Progenitor cell of endocrine pancreas (in vitro differentiated cells): Measurements from ENCODE around the gene ZNF580. TPM values are rescaled to one million over a fixed set of nuclear protein-coding genes. Genes with fewer than 3 reads are reported as not detected.

ENCODE experiments used
- DNase-seq: peaks from one replicate; pipeline ENCODE4 v3.0.0; 2021; ENCODE audit warnings: low spot score; ENCODE audit not compliant: unreplicated experiment
- H3K27ac Mint-ChIP-seq: 2 replicates; pipeline ENCODE4 v1.8.0; 2021; ENCODE audit warnings: mild to moderate bottlenecking, moderate library complexity, mixed read lengths
- H3K27me3 Mint-ChIP-seq: 2 replicates; pipeline ENCODE4 v1.8.0; 2021; ENCODE audit warnings: mixed read lengths
- H3K36me3 Mint-ChIP-seq: 2 replicates; pipeline ENCODE4 v1.8.0; 2022; ENCODE audit warnings: mixed read lengths; ENCODE audit not compliant: insufficient read depth
- H3K4me1 Mint-ChIP-seq: 2 replicates; pipeline ENCODE4 v1.8.0; 2021; ENCODE audit warnings: low read depth, mixed read lengths
- H3K4me3 Mint-ChIP-seq: 2 replicates; pipeline ENCODE4 v1.8.0; 2021; ENCODE audit warnings: low read depth, mild to moderate bottlenecking, moderate library complexity, mixed read lengths
- H3K9me3 Mint-ChIP-seq: 2 replicates; pipeline ENCODE4 v1.8.0; 2021; ENCODE audit warnings: low read depth, mixed read lengths
- total RNA-seq: library from RNA; stranded (reverse); gene quantifications from 2 replicates; pipeline ENCODE4 v1.2.1, GENCODE V29; 2021
- TF ChIP-seq, protein P1 (sequence below): fragments of 200-600 bp; sonication (generic); IDR thresholded peaks from one replicate; pipeline ENCODE4 v1.5.0; 2021; ENCODE audit warnings: antibody characterized with exemption, mild to moderate bottlenecking; ENCODE audit not compliant: unreplicated experiment

Gene ZNF580
- total RNA-seq, 1 donor from 2014 or later: 45.9 TPM

DNA sequence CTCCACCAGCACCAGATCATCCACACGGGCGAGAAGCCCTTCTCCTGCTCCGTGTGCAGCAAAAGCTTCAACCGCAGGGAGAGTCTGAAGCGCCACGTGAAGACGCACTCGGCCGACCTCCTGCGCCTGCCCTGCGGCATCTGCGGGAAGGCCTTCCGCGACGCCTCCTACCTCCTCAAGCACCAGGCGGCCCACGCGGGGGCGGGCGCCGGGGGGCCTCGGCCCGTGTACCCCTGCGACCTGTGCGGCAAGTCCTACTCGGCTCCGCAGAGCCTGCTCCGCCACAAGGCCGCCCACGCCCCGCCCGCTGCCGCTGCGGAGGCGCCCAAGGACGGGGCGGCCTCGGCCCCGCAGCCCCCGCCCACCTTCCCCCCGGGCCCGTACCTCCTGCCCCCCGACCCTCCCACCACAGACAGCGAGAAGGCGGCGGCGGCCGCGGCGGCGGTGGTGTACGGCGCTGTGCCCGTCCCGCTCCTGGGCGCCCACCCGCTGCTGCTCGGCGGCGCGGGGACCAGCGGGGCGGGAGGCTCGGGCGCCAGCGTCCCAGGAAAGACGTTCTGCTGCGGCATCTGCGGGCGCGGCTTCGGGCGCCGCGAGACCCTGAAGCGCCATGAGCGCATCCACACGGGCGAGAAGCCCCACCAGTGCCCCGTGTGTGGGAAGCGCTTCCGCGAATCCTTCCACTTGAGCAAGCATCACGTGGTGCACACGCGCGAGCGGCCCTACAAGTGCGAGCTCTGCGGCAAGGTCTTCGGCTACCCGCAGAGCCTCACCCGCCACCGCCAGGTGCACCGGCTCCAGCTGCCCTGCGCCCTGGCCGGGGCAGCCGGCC, 25.9 kb upstream of the ZNF580 start:
- TF ChIP-seq, protein P1, sequence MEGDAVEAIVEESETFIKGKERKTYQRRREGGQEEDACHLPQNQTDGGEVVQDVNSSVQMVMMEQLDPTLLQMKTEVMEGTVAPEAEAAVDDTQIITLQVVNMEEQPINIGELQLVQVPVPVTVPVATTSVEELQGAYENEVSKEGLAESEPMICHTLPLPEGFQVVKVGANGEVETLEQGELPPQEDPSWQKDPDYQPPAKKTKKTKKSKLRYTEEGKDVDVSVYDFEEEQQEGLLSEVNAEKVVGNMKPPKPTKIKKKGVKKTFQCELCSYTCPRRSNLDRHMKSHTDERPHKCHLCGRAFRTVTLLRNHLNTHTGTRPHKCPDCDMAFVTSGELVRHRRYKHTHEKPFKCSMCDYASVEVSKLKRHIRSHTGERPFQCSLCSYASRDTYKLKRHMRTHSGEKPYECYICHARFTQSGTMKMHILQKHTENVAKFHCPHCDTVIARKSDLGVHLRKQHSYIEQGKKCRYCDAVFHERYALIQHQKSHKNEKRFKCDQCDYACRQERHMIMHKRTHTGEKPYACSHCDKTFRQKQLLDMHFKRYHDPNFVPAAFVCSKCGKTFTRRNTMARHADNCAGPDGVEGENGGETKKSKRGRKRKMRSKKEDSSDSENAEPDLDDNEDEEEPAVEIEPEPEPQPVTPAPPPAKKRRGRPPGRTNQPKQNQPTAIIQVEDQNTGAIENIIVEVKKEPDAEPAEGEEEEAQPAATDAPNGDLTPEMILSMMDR: no peak
- Mint-ChIP-seq H3K4me1 (no peaks in the 10 kb centered on the region), H3K4me3 (no peak overlapping the region), H3K9me3 (no peaks in the 10 kb centered on the region), H3K27ac (no peak overlapping the region), H3K36me3 (peaks cover 18% of the 10 kb centered on the region), H3K27me3 (no peaks in the 10 kb centered on the region)
- no peak for DNase-seq

- Mint-ChIP-seq H3K4me1 (no peaks in the 10 kb centered on the region), H3K36me3 (peaks cover 15% of the 10 kb centered on the region), H3K27me3 (no peaks in the 10 kb centered on the region), H3K4me3 (no peak overlapping the region), H3K27ac (no peak overlapping the region), H3K9me3 (no peaks in the 10 kb centered on the region)
- no peak for DNase-seq
- TF ChIP-seq, protein P1: no peak
These were observed 25.0 kb upstream of the ZNF580 start for GRCh38 chr19:55615543-55616394.

DNA sequence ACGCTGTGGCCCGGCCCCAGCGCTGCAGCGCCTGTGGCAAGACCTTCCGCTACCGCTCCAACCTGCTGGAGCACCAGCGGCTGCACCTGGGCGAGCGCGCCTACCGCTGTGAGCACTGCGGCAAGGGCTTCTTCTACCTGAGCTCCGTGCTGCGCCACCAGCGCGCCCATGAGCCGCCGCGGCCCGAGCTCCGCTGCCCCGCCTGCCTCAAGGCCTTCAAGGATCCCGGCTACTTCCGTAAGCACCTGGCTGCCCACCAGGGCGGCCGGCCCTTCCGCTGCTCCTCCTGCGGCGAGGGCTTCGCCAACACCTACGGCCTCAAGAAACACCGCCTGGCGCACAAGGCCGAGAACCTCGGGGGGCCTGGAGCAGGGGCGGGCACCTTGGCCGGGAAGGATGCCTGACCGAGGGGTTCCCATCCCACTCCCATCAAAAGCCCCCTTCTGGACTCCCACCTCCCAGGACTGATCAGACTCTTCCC, 24.4 kb upstream of the ZNF580 start:
- Mint-ChIP-seq H3K9me3 (no peaks in the 10 kb centered on the region), H3K36me3 (peaks cover 14% of the 10 kb centered on the region), H3K4me3 (no peak overlapping the region), H3K4me1 (no peaks in the 10 kb centered on the region), H3K27me3 (no peaks in the 10 kb centered on the region), H3K27ac (no peak overlapping the region)
- DNase-seq: no peak
- TF ChIP-seq, protein P1: no peak

- Mint-ChIP-seq H3K36me3 (peaks cover 14% of the 10 kb centered on the region), H3K4me1 (no peaks in the 10 kb centered on the region), H3K27ac (no peak overlapping the region), H3K4me3 (no peak overlapping the region), H3K9me3 (no peaks in the 10 kb centered on the region), H3K27me3 (no peaks in the 10 kb centered on the region)
- no peak for DNase-seq
- TF ChIP-seq, protein P1: no peak
These were observed 23.4 kb upstream of the ZNF580 start for GRCh38 chr19:55617426-55617825.

GRCh38 chr19:55618426-55618825, 22.4 kb upstream of the ZNF580 start:
- Mint-ChIP-seq H3K4me3 (no peak overlapping the region), H3K27ac (no peak overlapping the region), H3K27me3 (no peaks in the 10 kb centered on the region), H3K4me1 (no peaks in the 10 kb centered on the region), H3K36me3 (peaks cover 9% of the 10 kb centered on the region), H3K9me3 (no peaks in the 10 kb centered on the region)
- DNase-seq: no peak
- TF ChIP-seq, protein P1: no peak
